BLaER1 treated with 17β-estradiol and CSF1 and Interleukin-3, amounts not matched to agents 10 nM and 100 nM (cell line): Measurements from ENCODE around the gene MRPL46.
"Not testable (repeated sequence)": the region's sequence is repeated elsewhere in the genome, so short reads cannot be mapped to it uniquely, and the experiment has no call there.

ENCODE experiments used
- H3K27ac ChIP-seq, 11 experiments: shearing (Covaris generic); formaldehyde crosslinking; 2 replicates each; pipeline ENCODE4 v1.8.1; 2022
- H3K27me3 ChIP-seq, 11 experiments: shearing (Covaris generic); formaldehyde crosslinking; 2 replicates each; pipeline ENCODE4 v1.8.1; 2022
- H3K36me3 ChIP-seq, 11 experiments: shearing (Covaris generic); formaldehyde crosslinking; 2 replicates each; pipeline ENCODE4 v1.8.1; 2022
- H3K4me1 ChIP-seq, 10 experiments: shearing (Covaris generic); formaldehyde crosslinking; 2 replicates each; pipeline ENCODE4 v1.8.1; 2022
- H3K4me2 ChIP-seq, 11 experiments: shearing (Covaris generic); formaldehyde crosslinking; 2 replicates each; pipeline ENCODE4 v1.8.1; 2022
- H3K4me3 ChIP-seq, 10 experiments: shearing (Covaris generic); formaldehyde crosslinking; 2 replicates each; pipeline ENCODE4 v1.8.1; 2022
- H3K9ac ChIP-seq, 11 experiments: shearing (Covaris generic); formaldehyde crosslinking; 2 replicates each; pipeline ENCODE4 v1.8.1; 2022
- H3K9me3 ChIP-seq, 11 experiments: shearing (Covaris generic); formaldehyde crosslinking; replicated peaks in 1 of 11; 2 replicates each; pipeline ENCODE4 v1.8.1; 2022
- H4K20me1 ChIP-seq, 11 experiments: shearing (Covaris generic); formaldehyde crosslinking; 2 replicates each; pipeline ENCODE4 v1.8.1; 2022
- Cebpa-rat ChIP-seq, 11 experiments: shearing (Covaris generic); IDR thresholded peaks; 2 replicates each; pipeline ENCODE4 v1.8.1; 2022

MRPL46 gene

DNA sequence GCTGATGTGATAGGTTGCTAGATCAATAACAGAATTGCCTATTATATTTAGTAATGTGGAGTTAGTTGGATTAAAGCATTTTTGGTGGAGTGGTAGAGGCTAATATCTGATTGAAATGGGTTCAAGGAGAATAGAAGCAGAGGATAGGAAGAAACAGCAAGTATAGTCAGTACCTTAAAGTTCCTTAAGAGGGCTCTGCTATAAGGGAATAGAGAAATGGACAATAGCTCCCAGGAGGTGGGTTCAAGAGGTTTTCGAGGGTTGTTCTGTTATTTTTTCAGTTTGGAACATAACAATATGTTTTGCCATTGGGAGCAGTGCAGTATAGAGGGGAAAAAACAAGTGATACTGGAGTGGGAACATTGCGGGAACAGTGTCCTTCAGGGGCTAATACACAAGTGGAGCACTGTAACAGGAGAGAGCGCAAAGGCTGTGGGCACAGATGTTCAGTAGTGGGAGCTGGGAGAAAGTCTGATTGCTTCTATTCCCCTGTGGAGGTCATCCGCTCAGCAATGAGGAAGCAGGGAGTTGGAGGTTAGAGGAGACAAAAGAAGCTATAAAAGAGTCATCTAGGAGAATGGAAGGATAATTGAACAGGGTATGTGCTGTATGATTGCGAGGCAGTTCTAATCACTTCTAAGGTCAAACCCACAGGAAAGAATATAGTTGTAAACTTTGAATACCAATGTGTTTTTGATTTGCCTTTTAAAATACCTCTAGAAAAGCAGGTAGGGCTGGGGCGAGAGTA lies 3.6 kb upstream of the MRPL46 start:
- H3K4me2 ChIP-seq, result no peak overlapping the region; a peak in 1 of 22 replicates
- H4K20me1 ChIP-seq, result peaks cover 0 to 22% (median 11%) of the 10 kb centered on the region in 11 experiments; a peak in 8 of 22 replicates
- no peak overlapping the region for H3K4me3 ChIP-seq
- peaks cover 44 to 74% (median 64%) of the 10 kb centered on the region in 11 experiments for H3K36me3 ChIP-seq
- H3K4me1 ChIP-seq, result peaks cover 19 to 42% (median 30%) of the 10 kb centered on the region in 10 experiments
- H3K27me3 ChIP-seq, result no peaks in the 10 kb centered on the region
- H3K9me3 ChIP-seq, result no peaks in the 10 kb centered on the region
- no peak for TF ChIP-seq Cebpa-rat (IDR thresholded peaks at IDR 0.05)
- H3K27ac ChIP-seq, result no peak overlapping the region
- H3K9ac ChIP-seq, result 0 out of 22 replicates have a peak overlapping the region, but pooled peaks of 1 of the 11 experiments have one; percentile 21

DNA sequence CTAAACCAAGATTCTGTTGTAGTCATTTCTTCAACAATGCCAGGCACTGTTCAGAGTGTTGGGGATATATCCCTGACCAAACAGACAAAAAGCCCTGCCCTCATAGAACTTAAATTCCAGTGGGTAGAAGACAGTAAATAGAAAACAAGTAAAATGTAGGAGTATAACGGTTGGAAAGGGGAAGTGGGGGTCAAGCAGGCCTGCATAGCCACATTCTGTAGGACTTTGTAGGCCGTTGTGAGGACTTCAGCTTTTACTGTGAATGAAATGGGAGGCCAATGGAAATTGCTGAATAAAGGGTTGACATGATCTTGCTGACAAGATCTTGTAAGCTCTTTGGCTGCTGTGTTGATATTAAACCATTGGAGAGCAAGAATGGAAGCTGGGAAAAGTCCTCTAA lies 2.1 kb upstream of the MRPL46 start:
- no peak overlapping the region for H3K9ac ChIP-seq
- H3K27me3 ChIP-seq, result no peaks in the 10 kb centered on the region
- TF ChIP-seq Cebpa-rat (IDR thresholded peaks at IDR 0.05), result no peak
- H3K9me3 ChIP-seq, result no peaks in the 10 kb centered on the region
- peaks cover 41 to 73% (median 64%) of the 10 kb centered on the region in 11 experiments for H3K36me3 ChIP-seq
- H3K4me1 ChIP-seq, result peaks cover 23 to 50% (median 40%) of the 10 kb centered on the region in 10 experiments
- peaks cover 0 to 22% (median 6%) of the 10 kb centered on the region in 11 experiments; a peak in 6 of 22 replicates for H4K20me1 ChIP-seq
- peak overlapping the region in 10 of 11 experiments; percentile 84 to 98 (median 91); a peak in 17 of 22 replicates for H3K4me2 ChIP-seq
- H3K27ac ChIP-seq, result no peak overlapping the region
- peak overlapping the region in 1 of 10 experiments; percentile 89; a peak in 1 of 20 replicates for H3K4me3 ChIP-seq

DNA sequence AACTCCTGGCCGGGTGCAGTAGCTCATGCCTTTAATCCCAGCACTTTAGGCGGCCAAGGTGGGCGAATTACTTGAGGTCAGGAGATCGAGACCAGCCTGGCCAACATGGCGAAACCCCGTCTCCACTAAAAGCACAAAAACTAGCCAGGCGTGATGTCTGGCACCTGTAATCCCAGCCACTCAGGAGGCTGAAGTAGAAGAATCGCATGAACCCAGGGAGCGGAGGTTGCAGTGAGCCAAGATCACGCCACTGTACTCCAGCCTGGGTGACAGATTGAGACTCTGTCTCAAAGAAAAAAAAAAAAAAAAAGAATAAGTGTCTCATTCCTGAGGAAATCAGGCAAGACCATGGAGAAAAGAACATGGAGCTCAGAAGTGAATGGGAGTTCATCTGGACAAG lies 1.5 kb upstream of the MRPL46 start:
- Histone ChIP-seq H3K4me1 (peaks cover 23 to 50% (median 40%) of the 10 kb centered on the region in 10 experiments), H3K9ac (peak overlapping the region in 10 of 11 experiments; percentile 89 to 99 (median 94); a peak in 12 of 22 replicates), H3K4me3 (peak overlapping the region; percentile 81 to 93 (median 87); a peak in 18 of 20 replicates), H3K27ac (peak overlapping the region in 1 of 11 experiments; percentile 97; a peak in 4 of 22 replicates), H3K4me2 (peak overlapping the region; percentile 84 to 98 (median 92)), H4K20me1 (peaks cover 0 to 22% (median 6%) of the 10 kb centered on the region in 11 experiments; a peak in 6 of 22 replicates), H3K36me3 (peaks cover 41 to 73% (median 64%) of the 10 kb centered on the region in 11 experiments)
- not testable (repeated sequence) for H3K9me3 ChIP-seq, H3K27me3 ChIP-seq

DNA sequence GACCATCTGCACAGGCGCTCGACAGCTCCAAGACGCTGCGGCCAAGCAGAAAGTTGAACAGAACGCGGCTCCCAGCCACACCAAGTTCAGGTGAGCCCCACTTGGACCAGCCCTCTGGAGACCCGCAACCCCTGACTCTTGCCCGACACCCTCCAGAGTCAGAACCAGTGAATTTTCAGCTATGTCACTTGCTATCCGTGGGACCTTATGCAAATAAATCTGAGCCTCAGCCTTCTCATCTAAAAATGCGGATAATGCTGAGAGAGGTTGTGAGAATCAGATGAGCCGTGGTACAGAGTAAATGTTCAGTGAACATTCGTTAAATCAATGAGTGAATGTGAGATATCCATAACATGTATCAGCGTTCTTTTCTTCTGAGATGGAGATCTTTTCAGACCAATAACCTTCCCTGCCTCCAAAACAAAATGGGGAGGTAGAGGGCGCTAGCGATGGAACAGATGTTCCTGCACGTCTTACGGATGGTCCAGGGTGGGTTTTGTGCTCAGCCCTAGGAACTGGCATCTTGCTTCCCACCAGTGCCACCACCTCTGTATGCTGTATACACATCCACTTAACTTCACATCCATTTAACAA lies 844 bp upstream of the MRPL46 start:
- H3K36me3 ChIP-seq, result peaks cover 41 to 73% (median 64%) of the 10 kb centered on the region in 11 experiments
- H3K9ac ChIP-seq, result peak overlapping the region; percentile 89 to 99 (median 95)
- no peaks in the 10 kb centered on the region for H3K9me3 ChIP-seq
- peak overlapping the region; percentile 84 to 98 (median 92) for H3K4me2 ChIP-seq
- no peaks in the 10 kb centered on the region for H3K27me3 ChIP-seq
- H3K27ac ChIP-seq, result peak overlapping the region; percentile 94 to 99 (median 98)
- TF ChIP-seq Cebpa-rat (IDR thresholded peaks at IDR 0.05), result no peak
- peak overlapping the region; percentile 81 to 93 (median 87) for H3K4me3 ChIP-seq
- H3K4me1 ChIP-seq, result peaks cover 23 to 50% (median 40%) of the 10 kb centered on the region in 10 experiments
- H4K20me1 ChIP-seq, result peaks cover 0 to 22% (median 6%) of the 10 kb centered on the region in 11 experiments; a peak in 6 of 22 replicates

GRCh38 chr15:88465633-88466224 lies 1.5 kb downstream of the MRPL46 start:
- Histone ChIP-seq H3K36me3 (peaks cover 44 to 73% (median 65%) of the 10 kb centered on the region in 11 experiments), H3K4me2 (peak overlapping the region; percentile 84 to 98 (median 92)), H3K4me3 (peak overlapping the region; percentile 81 to 93 (median 87); a peak in 14 of 20 replicates), H3K9me3 (no peaks in the 10 kb centered on the region), H3K27ac (peak overlapping the region in 9 of 11 experiments; percentile 94 to 99 (median 98); a peak in 17 of 22 replicates), H3K4me1 (peaks cover 23 to 48% (median 40%) of the 10 kb centered on the region in 10 experiments), H3K9ac (peak overlapping the region in 9 of 11 experiments; percentile 89 to 99 (median 94); a peak in 14 of 22 replicates), H4K20me1 (0 out of 22 replicates have a peak, but pooled peaks cover 0 to 2% (median 0%) of the 10 kb centered on the region in 11 experiments), H3K27me3 (no peaks in the 10 kb centered on the region)
- TF ChIP-seq Cebpa-rat (IDR thresholded peaks at IDR 0.05), result peak in 3 of 11 experiments; percentile 24 to 66 (median 33); a peak in 3 of 22 replicates

GRCh38 chr15:88463870-88464532 lies 3.2 kb downstream of the MRPL46 start:
- Histone ChIP-seq H3K27ac (no peak overlapping the region), H3K4me2 (no peak overlapping the region), H3K4me3 (no peak overlapping the region), H3K4me1 (peaks cover 23 to 32% (median 29%) of the 10 kb centered on the region in 10 experiments), H3K9ac (no peak overlapping the region), H3K27me3 (no peaks in the 10 kb centered on the region), H3K36me3 (peaks cover 61 to 73% (median 70%) of the 10 kb centered on the region in 11 experiments), H3K9me3 (no peaks in the 10 kb centered on the region), H4K20me1 (no peaks in the 10 kb centered on the region)
- no peak for TF ChIP-seq Cebpa-rat (IDR thresholded peaks at IDR 0.05)

DNA sequence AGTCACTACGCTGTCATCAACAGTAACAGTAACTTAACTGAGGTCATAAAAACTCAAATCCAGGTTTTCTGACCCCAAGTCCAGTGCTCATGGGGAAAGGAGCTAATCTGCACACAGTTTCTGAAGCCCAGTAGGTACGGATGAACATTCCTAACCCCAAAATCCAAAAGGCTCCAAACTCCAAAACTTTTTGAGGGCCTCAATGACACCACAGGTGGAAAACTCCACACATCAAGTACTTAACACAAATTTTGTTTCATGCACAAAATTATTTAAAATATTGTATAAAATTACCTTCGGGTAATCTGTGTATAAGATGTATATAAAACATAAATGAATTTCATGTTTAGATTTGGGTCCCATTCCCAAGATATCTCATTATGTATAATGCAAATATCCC lies 10.5 kb downstream of the MRPL46 start:
- H3K4me3 ChIP-seq, result no peak overlapping the region
- no peak overlapping the region for H3K4me2 ChIP-seq
- no peak overlapping the region for H3K9ac ChIP-seq
- no peaks in the 10 kb centered on the region for H3K9me3 ChIP-seq
- peaks cover 10 to 23% (median 15%) of the 10 kb centered on the region in 10 experiments; a peak in 17 of 20 replicates for H3K4me1 ChIP-seq
- peaks cover 0 to 9% (median 0%) of the 10 kb centered on the region in 11 experiments; a peak in 3 of 22 replicates for H4K20me1 ChIP-seq
- no peaks in the 10 kb centered on the region for H3K27me3 ChIP-seq
- no peak for TF ChIP-seq Cebpa-rat (IDR thresholded peaks at IDR 0.05)
- peaks cover 40 to 63% (median 54%) of the 10 kb centered on the region in 11 experiments for H3K36me3 ChIP-seq
- no peak overlapping the region for H3K27ac ChIP-seq
